Upper lobe of left lung (tissue), 4 donors: ENCODE results near the gene COL27A1.

Experiments
- CTCF ChIP-seq, 6 experiments: fragments of 450-650 bp in 4 of 6; fragments of 200-600 bp in 2 of 6; sonication (generic) in 2 of 6; IDR thresholded peaks; one replicate each; pipeline ENCODE4 v1.5.1; 2016 to 2019; ENCODE audit warnings: antibody characterized with exemption in 6 of 6
- POLR2A ChIP-seq, 4 donors: fragments of 450-650 bp; IDR thresholded peaks; one replicate each; pipeline ENCODE4 v1.5.1; 2016 to 2017; ENCODE audit warnings: antibody characterized with exemption in 4 of 4, mild to moderate bottlenecking in 2 of 4
- POLR2AphosphoS5 ChIP-seq, 2 donors: sonication (generic); formaldehyde crosslinking; IDR thresholded peaks; one replicate each; pipeline ENCODE4 v1.5.1; 2017; ENCODE audit warnings: antibody characterized with exemption in 2 of 2

GRCh38 chr9:114303571-114303970, 148.2 kb downstream of the COL27A1 start:
- no peak for TF ChIP-seq CTCF (IDR thresholded peaks at IDR 0.05)
- TF ChIP-seq POLR2AphosphoS5 (IDR thresholded peaks at IDR 0.05), result no peak
- no peak for TF ChIP-seq POLR2A (IDR thresholded peaks at IDR 0.05)
